DND-41 (cell line): ENCODE data around the gene SALL1.

ENCODE experiments used
- EZH2 ChIP-seq: IDR thresholded peaks from 3 replicates; pipeline ENCODE4 v1.6.1; 2012; ENCODE audit warnings: borderline replicate concordance, low read depth, mild to moderate bottlenecking, moderate library complexity, low read length, inconsistent platforms; ENCODE audit not compliant: severe bottlenecking
- TF ChIP-seq, protein P1 (sequence below): IDR thresholded peaks from 2 replicates; pipeline ENCODE4 v1.5.1; 2012; ENCODE audit warnings: borderline replicate concordance, low read length, moderate library complexity, mild to moderate bottlenecking; ENCODE audit not compliant: poor library complexity, severe bottlenecking; ENCODE audit errors: extremely low read depth

DNA sequence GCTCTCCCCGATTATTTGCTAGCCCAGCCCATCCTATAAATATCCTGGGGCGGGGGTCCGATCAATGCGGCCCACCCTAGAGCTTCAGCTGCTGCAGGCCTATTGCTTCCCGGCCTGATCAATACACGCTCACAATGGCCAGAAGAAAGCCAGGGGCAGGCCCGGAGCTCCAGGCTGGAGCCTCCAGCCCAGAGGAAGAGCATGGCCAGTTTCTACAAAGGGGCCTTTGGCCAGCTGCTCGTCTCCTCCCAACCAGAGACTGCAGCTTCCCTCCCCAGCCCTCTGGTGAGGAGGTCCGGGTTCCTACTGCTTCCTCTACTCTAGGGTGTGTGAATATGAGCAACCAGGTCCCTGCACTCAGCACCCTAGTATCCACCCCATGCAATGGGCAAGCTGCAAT is 36.7 kb downstream of the SALL1 start:
- TF ChIP-seq, protein P1, sequence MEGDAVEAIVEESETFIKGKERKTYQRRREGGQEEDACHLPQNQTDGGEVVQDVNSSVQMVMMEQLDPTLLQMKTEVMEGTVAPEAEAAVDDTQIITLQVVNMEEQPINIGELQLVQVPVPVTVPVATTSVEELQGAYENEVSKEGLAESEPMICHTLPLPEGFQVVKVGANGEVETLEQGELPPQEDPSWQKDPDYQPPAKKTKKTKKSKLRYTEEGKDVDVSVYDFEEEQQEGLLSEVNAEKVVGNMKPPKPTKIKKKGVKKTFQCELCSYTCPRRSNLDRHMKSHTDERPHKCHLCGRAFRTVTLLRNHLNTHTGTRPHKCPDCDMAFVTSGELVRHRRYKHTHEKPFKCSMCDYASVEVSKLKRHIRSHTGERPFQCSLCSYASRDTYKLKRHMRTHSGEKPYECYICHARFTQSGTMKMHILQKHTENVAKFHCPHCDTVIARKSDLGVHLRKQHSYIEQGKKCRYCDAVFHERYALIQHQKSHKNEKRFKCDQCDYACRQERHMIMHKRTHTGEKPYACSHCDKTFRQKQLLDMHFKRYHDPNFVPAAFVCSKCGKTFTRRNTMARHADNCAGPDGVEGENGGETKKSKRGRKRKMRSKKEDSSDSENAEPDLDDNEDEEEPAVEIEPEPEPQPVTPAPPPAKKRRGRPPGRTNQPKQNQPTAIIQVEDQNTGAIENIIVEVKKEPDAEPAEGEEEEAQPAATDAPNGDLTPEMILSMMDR, result no peak
- no peak for TF ChIP-seq EZH2
